GM18867 (cell line): ENCODE measurements around the gene FCN3.

Experiments
- ATAC-seq: cut with Tn5 transposase; IDR thresholded peaks from one replicate; pipeline ENCODE4 v1.9.1; 2021; ENCODE audit warnings: mild to moderate bottlenecking, moderate library complexity; ENCODE audit not compliant: unreplicated experiment

Gene FCN3

DNA sequence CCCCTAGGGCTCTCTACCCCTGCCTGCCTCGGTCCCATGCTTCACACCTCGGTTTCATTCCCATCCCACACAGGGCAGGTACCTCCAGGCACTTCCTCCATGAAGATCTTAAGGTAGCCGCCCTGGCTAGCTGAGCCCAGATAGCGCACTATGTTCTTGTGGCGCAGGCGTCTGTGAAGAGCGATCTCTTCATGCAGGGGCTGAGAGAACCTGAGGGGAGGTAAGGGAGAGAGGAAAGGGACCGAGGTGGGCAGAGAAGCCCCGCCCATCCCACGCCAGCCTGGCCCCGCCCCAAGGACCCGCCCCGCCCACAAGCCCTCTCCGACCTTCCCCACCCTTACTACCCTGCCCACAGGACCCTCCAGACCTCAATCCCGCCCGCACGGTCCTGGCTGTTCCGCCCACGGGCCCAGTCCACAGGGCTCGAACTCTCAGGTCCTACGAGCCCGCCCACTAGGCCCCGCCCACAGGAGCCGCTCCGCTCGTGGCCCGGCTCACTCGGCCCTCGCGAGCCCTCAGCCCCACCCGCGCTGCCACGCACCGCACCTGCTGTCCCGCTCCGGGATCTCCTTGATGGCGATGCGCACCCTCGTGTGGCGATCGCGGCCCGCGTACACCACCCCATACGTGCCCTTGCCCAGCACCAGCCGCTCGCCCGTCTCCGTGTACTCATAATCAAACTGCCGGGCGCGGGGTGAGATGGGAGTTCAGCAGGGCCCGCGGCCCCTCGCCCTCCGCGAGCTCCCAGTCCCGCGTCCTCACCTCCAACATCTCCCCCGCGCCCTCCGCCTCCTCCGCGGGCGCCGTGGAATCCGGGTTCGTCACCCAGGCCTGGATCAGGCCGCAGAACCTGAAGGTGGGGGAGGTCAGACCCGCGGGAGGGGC lies 14.2 kb downstream of the FCN3 start:
- ATAC-seq = no peak

DNA sequence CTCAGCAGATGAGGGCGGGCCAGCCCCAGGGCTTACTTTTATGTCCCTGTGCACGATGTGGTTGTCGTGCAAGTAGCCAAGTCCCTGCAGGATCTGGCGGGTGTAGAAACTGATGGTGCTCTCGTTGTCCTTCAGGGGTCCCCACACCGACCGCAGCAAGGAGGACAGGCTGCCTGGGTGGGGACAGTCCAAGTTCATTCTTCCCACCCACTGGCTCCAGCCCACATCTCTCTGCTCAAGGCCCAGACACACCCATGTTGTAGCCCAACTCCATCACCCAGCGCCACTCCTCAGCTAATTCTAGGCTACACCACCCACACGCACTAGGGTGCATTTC lies 14.8 kb downstream of the FCN3 start:
- ATAC-seq = no peak

DNA sequence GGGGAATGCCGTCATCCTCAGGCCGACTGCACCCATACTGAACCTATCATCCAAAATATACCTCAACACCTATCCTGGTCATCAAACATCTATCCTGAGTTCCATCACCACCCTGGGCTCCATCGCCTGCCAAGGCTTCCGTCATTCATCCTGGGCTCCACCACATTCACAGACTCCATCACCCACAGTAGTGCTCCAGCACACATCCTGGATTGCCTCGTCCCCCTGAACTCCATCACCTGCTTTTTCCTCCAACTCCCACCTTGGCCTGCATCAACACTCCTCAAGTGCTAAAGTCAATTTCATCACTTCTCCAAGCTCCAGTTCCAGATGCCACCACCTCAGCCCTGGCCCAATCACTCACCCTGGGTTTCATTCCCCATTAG lies 15.7 kb downstream of the FCN3 start:
- ATAC-seq = no peak

DNA sequence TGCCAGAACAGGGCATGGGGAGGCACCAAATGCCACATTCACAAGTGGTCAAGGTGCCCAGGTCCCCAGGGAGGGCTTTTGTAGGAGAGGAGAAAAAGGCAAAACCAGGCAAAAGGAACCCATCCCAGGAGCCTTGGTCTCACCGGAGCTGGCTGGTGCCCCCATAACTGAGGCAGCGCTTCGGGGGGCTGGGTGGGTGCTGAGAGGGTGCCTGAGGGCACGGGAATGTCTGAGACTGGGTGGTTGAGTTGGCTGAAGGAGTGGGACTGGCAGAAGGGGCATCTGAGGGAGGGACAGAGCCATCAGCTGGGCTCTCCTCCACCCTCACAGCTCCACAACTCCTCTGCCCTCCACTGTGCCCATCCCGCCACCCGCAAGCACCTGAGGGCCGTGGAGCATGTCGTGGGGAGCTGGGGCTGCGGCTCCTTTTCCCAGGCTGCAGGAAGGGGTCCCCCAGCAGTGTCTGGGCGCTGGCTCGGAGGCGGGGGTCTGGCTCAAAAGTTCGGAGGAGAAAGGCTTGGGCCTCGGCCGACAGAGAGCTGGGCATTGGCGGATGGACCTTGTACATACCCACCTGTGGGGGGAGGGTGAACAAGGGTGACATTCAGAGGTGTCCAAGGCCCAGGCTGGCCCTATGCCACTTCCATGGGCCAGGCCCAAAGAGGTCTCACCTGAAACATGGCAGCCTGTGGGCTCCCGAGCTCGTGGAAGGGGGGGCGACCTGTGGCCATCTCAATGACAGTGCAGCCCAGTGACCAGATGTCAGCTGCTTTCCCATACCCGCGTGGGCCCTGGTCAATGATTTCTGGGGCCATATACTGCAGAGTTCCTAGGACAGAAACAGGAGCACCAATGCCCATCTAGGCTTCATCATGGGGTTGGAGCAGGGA lies 16.3 kb downstream of the FCN3 start:
- ATAC-seq = no peak

DNA sequence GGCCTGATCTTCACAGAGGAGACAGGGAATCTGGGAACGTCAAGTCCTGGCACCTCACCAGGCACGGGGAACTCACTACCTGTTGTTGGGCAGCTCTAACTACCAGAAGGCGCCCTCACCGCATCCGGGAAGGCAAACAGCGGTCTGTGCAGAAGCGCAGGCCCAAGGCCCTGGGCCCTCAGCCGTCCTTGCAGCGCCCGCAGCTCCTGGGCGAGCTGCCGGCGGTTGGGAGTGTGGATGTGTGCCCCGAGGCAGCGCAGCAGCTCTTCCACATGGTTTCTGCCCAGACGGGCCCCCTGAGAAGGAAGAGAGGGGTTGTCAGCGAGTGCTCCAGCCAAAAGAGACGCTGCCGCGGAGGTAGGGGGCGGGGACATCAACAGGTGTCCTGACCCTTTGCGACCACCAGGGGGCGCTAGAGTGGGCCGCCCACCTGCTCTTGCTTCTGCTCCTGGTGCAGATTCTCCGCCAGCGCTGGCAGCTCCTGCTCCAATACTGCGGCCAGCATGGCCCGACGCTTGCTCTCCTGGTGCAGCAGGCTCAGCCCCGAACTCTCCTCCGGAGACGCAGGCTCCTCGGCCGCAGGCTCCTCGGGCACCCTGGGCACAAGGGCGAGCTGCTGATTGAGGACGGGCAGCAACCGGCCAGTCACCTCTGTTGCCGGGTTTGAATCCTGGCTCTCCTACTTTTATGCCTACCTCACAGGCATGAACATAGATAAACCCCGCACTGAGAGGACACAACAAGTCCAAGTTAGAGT lies 17.2 kb downstream of the FCN3 start:
- peak; percentile 39 for ATAC-seq

DNA sequence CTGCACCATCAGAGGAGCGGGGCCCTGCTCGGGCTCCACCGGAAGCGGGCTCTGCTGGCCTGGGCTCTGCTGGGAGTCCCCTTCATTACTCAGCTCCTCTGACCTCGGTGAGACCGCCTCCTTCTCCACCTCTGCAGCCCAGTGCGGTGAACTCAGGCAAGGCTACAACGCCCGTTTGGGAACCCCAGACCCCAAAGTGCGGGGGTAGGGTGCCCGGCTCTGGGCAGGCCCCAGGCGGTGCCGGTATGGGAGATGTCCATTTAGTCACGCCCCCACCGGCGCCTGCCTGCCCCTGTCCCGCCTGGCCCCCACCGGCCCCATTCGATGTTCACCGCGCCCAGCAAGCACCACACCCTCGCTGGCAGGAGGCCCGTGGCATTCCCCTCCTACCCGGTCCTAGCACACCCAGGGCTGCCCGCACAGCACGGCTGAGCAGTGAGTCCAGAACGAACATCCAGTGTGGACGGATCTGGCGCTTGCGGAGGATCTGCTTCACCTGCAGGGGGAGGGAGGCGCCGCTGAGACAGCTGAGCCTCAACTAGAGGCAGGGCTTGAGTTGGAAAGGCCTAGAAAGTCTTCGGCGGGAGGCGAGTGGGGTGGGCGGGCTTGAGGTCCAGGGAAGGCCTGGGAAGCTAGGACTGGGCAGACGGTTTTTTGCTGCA lies 17.9 kb downstream of the FCN3 start:
- ATAC-seq = no peak

DNA sequence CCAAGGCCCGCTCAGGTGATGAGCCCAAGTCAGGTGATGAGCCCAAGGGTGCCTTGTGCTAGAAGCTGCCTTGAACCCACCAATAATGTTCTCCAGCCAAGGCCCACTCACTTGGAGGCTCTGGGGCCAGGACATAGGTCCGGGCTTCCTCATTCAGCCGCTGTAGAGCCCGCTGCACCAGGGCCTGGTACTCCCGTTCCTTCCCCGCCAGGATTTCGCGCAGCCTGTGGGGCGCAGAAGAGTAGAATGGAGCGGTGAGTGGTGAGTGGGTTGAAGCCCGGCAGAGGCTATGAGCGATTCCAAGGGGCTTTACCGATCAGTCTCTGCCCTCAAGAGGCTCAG lies 18.4 kb downstream of the FCN3 start:
- no peak for ATAC-seq

DNA sequence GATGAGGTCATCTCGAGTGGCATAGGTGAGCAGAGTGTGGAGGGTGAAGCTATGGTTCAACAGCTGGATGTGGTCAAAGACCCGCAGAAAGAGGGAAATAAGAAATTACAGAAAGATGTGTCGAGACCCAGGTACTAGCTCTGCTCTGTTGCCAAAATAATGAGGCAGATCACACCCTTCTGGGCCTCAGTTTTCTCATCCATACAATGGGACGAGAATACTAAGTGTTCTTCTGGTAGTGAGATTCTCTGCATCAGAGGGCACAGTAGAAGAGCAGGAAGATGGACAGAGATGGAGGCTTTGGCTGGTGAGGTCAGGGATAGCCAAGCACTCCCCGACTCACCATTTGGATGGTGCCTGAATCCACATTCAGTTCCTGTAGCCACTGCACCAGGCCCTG lies 18.9 kb downstream of the FCN3 start:
- no peak for ATAC-seq

DNA sequence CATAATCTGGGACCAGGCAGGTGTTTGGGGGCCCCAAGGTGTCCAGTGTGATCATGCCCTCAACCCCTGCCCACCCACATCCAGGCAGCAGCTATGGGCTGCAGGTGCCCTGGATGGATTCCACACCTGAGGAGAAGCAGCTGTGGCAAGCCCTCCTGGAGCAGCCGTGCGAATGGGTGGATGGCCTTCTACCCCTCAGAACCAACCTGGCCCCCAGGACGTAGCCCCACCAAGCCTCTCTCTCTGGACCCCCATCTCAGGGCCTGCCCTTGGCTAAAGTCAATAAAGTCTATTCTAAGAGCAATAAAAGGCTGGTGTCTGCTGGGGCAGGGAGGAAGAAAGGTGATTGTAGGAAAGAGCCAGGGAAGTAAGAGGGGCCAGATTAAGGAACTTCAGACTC lies 21.0 kb downstream of the FCN3 start:
- no peak for ATAC-seq

DNA sequence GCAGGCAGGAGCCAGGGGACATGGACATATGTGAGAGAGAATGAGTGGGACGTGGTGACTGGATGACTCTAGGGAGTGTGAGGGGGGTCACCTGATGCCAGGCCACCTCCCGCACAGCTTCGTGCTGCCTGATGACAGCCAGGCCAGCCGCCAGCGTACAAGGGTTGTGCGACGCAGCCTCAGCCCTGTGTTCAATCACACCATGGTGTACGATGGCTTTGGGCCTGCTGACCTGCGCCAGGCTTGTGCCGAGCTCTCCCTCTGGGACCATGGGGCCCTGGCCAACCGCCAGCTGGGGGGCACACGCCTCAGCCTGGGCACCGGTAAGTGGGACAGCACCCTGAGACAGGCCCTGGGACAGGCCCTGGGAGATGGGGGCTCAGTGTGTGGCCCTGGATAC lies 21.5 kb downstream of the FCN3 start:
- no peak for ATAC-seq

DNA sequence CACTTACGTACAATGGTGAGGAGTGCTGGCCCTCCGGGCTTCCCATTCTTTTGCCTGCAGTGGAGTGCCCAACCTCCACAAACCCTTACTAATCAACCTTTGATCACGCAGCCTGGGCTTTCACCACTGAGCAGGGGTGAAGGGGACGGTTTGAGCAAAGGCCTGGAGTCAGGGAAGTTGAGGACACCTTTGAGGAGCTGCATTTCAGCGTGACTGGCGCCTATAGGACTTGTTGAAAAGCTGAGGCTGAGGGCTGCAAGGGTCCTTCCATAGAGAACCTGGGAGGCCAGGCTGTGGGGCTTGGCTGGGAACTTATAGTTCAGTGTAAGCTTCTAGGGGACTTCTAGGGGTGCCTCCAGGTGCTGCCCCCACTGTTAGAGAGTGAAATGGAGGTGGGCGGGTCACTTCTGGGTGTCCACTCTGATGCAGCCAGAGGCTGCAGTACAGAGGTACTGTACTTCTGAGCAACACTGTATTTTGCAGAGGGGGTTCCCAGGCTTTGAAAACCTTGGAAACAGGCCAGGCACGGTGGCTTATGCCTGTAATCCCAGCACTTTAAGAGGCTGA lies 23.0 kb downstream of the FCN3 start:
- ATAC-seq = no peak

DNA sequence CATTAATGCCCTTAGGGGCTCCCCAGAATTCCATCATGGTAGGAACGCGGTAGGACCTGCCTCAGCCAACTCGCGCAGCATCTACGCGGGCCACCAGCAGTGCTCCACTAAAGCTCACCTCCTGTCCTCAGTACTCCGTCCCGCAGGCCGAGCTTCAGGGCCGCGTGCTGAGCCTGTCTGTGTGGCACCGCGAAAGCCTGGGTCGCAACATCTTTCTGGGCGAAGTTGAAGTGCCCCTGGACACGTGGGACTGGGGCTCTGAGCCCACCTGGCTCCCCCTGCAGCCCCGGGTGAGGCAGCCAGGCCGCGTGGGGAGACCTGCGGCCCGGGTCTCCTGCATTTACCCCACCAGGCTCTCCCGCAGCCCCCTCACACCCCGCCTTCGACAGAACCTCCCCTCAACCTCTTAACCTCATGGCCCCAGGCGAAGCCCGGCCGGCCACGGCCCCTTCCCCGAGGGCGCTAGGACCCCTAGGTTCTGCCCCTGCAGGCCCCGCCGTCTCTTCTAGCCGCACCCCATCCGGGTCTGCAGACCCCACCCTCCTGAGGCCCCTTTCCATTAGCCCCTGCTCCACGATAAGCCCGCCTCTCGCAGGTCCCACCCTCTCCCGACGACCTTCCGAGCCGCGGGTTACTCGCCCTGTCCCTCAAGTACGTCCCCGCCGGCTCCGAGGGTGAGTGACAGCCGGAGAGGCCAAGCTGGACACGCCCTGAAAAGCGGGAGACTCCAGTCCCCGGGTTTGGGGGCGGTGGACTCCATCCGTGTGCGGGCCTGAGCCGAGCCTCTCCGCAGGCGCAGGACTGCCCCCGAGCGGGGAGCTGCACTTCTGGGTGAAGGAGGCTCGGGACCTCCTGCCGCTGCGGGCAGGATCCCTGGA lies 23.7 kb downstream of the FCN3 start:
- no peak for ATAC-seq

DNA sequence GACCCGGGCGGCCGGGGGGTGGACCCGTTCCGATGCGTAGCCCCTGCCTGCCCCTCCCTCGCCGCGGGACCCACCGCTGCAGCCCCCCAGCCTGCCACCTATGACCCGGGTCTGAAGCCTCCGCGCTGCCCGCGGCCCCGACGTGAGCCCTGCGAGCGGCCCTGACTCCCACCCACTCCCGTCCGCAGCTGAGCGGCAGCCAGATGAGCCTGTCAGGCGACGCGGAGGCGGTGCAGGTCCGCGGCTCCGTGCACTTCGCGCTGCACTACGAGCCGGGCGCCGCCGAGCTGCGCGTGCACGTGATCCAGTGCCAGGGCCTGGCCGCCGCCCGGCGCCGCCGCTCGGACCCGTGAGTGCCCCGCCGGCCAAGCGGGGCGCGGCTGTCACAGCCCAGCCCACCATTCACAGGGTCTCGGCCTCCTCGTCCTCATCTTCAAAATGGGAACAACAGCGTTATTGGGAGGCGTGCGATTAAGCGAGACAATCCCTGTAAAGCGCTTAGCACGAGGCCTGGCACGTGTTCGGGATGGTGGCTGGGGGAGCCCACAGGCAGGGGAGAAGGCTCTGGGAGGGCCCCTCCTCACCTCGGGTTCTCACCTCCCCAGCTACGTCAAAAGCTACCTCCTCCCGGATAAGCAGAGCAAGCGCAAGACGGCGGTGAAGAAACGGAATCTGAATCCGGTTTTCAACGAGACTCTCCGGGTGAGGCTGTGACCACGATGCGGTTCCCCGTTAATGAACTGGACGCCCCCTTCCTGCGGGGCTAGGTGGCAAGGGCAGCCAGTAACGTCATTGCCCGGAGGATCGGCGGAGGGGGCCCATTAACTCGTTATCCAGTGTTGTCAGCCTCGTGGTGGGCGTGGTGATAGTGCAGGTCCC lies 24.6 kb downstream of the FCN3 start:
- ATAC-seq = no peak

DNA sequence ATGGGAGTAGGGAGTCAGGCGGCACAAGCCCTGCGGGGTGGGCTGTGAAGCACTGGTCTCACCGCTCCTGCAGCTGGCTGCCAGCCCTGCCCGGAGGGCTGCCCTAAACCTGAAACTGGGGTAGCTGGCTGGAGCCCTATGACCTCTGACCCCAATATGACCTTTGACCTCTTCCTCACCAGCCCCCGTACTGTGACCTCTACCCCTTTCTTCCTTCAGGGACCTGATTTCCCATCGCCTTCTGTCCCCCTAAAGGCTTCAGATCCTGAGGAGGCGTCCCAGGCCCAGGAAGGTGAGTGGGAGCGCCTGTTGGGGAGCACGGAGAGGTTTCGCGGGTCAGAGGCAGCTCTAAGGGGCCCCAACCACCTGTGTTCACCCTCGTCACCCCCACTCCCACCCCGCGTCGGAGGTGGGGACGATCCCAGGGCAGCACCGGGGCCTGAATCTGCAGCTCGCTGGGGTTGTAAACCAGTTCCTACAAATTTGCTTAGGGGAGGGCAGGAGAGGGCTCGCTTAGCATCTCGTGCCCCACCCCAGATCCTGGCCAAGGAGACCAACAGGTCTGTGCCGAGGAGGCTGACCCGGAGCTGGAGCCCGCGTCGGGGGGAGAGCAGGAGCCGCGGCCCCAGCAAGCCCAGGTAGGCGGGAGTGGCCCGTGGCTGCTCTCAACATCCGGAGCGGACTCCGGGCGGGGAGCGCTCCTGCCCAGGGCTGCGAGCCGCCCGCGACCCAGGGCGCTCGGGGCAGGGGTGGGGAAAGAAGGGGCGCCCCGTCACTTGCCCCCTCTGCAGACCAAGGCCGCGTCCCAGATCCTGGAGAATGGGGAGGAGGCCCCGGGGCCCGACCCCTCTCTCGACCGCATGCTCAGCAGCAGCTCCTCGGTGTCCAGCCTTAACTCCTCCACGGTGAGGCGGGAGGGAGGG lies 25.5 kb downstream of the FCN3 start:
- peak; percentile 42 for ATAC-seq

DNA sequence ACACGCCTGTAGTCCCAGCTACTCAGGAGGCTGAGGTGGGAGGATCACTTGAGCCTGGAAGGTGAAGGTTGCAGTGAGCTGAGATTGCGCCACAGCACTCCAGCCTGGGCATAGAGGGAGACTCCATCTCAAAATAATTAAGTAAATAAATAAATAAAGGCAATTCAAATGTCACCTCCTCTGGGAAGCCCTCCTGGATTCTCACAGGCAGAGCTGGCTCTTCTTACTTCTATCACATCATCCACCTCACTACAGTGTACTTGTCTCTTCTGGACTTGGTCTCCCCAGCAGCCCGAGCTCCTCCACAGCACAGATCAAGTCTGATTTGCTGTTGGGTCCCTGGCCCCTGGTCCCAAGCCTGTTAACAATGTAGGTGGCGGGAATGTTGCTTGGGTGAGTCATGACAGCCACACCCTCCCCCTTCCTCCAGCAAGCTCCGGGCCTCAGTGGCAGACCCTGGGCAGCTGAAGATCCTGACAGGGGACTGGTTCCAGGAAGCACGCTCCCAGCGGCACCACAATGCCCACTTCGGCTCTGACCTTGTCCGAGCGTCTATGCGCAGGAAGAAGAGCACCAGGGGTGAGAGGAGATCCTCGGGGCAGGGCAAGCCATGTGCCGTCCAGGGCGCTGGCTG lies 27.5 kb downstream of the FCN3 start:
- ATAC-seq = no peak

DNA sequence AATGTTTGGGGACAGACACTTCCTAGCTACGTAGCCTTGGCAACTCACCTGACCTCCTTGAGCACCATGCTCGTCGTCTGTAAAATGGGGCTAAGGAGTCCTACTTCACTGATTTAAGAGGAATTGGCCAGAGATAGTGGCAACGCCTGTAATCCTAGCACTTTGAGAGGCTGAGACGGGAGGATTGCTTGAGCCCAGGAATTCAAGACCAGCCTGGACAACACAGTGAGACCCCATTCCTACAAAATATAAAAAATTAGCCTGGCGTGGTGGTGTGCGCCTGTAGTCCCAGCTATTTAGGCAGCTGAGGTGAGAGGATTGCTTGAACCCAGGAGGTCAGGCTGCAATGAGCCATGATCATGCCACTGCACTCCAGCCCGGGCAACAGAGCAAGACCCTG lies 28.3 kb downstream of the FCN3 start:
- no peak for ATAC-seq

DNA sequence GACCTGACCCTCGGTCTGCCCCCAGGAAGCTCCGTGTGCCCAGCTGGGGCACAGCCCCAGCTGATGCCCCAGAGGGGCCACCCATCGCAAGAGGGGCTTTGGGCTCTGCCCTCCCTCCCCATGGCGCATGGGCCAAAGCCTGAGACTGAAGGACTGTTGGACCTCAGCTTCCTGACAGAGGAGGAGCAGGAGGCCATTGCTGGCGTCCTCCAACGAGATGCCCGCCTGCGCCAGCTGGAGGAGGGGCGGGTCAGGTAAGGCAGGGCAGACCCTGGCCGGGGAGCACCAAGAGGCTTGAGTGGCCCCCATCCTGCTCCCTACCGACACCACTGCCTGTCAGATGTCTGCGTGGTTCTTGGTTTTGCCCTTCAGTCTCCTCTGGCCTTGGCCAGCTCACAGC lies 29.4 kb downstream of the FCN3 start:
- ATAC-seq = no peak
